SIG-M5 treated with dmso at 0.1 percent for 504 hours (cell line): ENCODE results near the gene MRPS26.
"Not testable (repeated sequence)": the region's sequence is repeated elsewhere in the genome, so short reads cannot be mapped to it uniquely, and the experiment has no call there.

ENCODE experiments used
- DNase-seq: peaks from one replicate; lab custom pipeline; 2025; ENCODE audit not compliant: unreplicated experiment; lab: John Stamatoyannopoulos, UW

The MRPS26 gene

GRCh38 chr20:3072530-3073250 is 26.8 kb downstream of the MRPS26 start:
- DNase-seq = no peak

DNA sequence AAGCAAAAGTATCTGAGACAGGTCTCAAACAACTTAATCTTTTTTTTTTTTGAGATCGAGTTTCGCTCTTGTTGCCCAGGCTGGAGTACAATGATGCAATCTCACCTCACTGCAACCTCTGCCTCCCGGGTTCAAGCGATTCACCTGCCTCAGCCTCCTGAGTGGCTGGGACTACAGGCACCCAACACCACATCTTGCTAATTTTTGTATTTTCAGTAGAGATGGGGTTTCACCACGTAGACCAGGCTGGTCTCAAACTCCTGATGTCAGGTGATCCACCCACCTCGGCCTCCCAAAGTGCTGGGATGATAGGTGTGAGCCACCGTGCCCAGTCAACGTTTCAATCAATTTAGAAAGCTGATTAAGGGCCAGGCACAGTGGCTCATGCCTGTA is 27.4 kb downstream of the MRPS26 start:
- DNase-seq = not testable (repeated sequence)

- no peak for DNase-seq
These were observed 29.0 kb downstream of the MRPS26 start for GRCh38 chr20:3074812-3075211.

- not testable (repeated sequence) for DNase-seq
These were observed 29.5 kb downstream of the MRPS26 start for GRCh38 chr20:3075315-3075714.

GRCh38 chr20:3077618-3078134 is 31.8 kb downstream of the MRPS26 start:
- DNase-seq = peak; percentile 16

- no peak for DNase-seq
These were observed 35.1 kb downstream of the MRPS26 start for GRCh38 chr20:3080939-3081388.

- no peak for DNase-seq
These were observed 35.8 kb downstream of the MRPS26 start for GRCh38 chr20:3081641-3082040.

- no peak for DNase-seq
These were observed 36.6 kb downstream of the MRPS26 start for GRCh38 chr20:3082306-3082951.

GRCh38 chr20:3082955-3083952 is 37.4 kb downstream of the MRPS26 start:
- no peak for DNase-seq

GRCh38 chr20:3084283-3084985 is 38.6 kb downstream of the MRPS26 start, which contains the start of gene AVP:
TSS of gene AVP (minus strand) at chr20:3084724. CDS start at chr20:3084674, 50 bp downstream.
- DNase-seq = no peak

DNA sequence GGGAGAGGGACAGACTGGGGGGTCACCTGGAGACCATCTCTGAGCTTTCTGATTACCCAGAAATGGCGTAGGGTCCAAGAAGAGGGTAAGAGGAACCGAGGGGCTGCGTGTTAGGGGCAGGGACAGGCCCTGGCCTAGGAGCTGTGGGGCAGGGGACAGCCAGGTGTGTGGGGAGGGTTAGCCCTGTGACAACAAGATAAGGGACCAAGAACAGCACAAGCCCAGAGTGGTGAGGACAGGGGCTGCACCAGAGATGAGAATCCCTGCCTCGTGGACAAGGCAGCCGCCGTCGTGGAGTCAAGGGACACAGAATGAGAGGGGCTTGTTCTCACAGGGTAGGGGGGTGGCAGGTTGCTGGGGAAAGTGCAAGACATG is 39.1 kb downstream of the MRPS26 start:
- no peak for DNase-seq

- DNase-seq = no peak
These were observed 39.8 kb downstream of the MRPS26 start for GRCh38 chr20:3085571-3086072.

GRCh38 chr20:3088031-3088430 is 42.2 kb downstream of the MRPS26 start:
- no peak for DNase-seq

GRCh38 chr20:3090565-3090964 is 44.7 kb downstream of the MRPS26 start:
- no peak for DNase-seq

DNA sequence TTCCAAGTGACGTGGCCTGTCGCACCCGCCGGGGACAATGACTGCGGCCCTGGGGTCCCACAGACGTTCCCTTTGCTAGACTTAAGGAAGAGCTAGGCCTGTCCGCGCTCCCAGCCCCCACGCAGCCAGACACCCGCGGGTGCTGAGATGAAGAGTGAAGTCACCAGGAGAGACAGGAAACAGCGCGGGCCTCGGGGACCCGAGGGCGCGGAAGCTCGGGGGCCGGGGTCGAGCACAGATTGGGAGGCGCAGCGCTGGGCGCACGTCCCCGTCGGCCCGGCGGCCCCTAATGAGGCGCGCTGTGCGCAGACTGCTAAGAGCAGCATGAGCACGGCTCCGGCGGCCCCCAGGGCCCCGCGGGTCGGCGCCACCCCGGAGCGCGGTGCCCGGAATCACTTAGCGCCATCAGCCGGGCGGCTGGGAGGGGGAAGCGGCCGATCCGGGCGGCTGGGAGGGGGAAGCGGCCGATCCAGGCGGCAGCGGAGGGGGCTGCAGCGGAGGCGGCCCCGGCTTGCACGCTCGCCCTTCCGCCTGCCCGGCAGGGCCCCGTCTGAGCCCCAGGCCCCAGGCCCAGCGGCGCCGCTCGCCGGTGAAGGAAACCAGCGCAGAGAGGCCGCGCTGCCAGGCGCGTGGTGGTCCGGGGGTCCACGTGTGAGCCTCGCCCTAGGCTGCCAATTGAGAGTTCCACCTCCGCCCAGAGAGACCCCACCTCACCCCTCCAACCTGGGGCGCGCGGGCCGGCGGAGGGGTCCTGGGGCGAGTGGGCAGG is 46.9 kb downstream of the MRPS26 start:
- no peak for DNase-seq

DNA sequence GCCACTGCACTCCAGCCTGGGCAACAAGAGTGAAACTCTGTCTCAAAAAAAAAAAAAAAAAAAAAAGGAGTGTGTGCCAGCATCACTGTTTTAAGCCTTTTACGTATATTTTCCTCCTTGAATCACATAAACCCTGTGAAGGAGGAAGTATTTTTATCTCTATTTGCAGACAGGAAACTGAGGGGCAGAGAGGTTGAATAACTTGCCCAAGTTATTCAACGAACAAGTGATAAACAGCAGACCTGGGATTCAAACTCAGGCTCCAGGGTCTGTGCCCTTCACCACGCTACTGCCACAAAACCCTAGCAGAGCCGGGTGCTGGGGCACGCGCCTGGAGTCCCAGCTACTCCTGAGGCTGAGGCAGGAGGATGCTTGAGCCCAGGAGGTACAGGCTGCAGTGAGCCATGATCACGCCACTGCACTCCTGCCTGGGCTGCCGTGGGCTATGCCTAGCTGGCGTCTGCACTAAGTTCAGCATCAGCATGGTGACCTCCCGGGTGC is 48.1 kb downstream of the MRPS26 start:
- DNase-seq = peak; percentile 43

DNA sequence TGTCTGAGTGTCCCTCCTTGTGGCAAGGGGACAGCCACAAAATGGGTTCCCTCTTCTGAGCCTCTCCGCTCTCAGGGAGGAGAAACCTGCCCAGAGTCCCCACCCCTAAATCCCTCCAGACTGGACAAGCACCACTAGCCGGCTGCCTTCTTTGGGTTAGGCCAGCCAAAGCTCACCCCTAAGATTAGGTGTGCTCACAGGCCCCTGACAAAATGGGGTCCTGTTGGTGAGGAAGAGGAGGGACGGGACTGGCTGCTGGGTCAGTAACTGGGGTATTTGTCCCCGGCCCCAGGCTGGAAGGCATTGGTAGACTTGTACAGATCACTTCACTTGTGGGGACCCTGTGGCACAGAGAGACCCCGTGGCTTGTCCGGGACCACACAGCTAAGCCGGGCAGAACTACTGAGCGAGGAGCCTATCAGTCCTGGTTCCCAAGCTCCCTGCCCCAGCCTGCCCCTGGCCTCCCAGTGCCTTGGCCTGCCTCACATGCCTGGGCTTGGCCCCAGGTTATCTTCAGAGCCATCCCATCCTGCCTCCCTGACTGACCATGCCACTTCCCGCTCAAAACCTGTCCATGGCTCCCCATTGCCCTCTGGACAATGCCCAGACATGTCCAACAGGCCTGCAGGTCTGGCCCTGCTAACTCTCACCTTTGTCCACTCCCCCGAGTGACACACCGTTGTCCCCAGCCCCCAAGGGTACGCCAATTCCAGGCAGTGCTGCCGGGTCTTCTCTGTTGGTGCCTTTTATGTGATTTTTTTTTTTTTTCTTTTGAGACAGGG is 49.2 kb downstream of the MRPS26 start:
- no peak for DNase-seq
